ENCODE measurements around the gene FBXW7. TPM values are rescaled to one million over a fixed set of nuclear protein-coding genes. Genes with fewer than 3 reads are reported as not detected.

Gene FBXW7
- total RNA-seq, 1 experiment from 2014 or later, result 33.5 TPM

DNA sequence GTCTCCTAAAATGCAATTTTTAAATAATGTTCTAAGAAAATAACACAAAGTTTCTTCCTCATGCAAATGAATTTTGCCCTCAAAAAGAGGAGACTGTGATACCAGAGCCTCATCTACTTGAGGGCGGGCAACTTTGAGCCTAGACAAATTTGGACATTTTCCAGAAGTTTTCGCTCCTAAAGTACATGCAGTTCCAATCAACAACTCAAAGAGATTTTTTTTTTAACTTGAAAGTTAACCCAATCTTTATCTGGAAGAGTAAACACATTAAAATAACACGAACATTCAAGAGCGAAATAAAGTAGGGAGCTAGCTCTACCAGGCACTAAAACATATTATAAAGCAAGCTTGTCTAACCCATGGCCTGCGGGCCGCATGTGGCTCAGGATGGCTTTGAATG, 29.4 kb upstream of the FBXW7 start:
- no peak for TF ChIP-seq EZH2 (IDR thresholded peaks at IDR 0.05; ENCODE audit: borderline replicate concordance, low read depth, low read length, poor library complexity, severe bottlenecking)
- TF ChIP-seq, protein P1, sequence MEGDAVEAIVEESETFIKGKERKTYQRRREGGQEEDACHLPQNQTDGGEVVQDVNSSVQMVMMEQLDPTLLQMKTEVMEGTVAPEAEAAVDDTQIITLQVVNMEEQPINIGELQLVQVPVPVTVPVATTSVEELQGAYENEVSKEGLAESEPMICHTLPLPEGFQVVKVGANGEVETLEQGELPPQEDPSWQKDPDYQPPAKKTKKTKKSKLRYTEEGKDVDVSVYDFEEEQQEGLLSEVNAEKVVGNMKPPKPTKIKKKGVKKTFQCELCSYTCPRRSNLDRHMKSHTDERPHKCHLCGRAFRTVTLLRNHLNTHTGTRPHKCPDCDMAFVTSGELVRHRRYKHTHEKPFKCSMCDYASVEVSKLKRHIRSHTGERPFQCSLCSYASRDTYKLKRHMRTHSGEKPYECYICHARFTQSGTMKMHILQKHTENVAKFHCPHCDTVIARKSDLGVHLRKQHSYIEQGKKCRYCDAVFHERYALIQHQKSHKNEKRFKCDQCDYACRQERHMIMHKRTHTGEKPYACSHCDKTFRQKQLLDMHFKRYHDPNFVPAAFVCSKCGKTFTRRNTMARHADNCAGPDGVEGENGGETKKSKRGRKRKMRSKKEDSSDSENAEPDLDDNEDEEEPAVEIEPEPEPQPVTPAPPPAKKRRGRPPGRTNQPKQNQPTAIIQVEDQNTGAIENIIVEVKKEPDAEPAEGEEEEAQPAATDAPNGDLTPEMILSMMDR (conservative IDR thresholded peaks at IDR 0.05; ENCODE audit: low read depth, low read length), result no peak
- H3K9me3 ChIP-seq (ENCODE audit: low read depth, low read length, poor library complexity, severe bottlenecking), result no peaks in the 10 kb centered on the region
- intact Hi-C loops (cut with micrococcal nuclease; ENCODE audit: unreplicated experiment), result no loop called here
- POLR2A ChIA-PET (ENCODE audit: low non-redundant PET), result no interaction called here
- CTCF ChIA-PET, result no interaction called here
- H3K4me1 ChIP-seq (ENCODE audit: insufficient read depth, low read length, poor library complexity, severe bottlenecking), result no peaks in the 10 kb centered on the region
- H3K27ac ChIP-seq (ENCODE audit: low read depth, low read length, poor library complexity, severe bottlenecking), result no peak overlapping the region
- H3K36me3 ChIP-seq (ENCODE audit: insufficient read depth, low read length, poor library complexity, severe bottlenecking), result no peaks in the 10 kb centered on the region
- DNase-seq (ENCODE audit: low spot score), result no peak
- BruUV-seq (replicated peaks), result no TSS peak
- no peak overlapping the region for H3K4me3 ChIP-seq (ENCODE audit: low read depth, low read length, poor library complexity, severe bottlenecking)
- no peaks in the 10 kb centered on the region for H3K27me3 ChIP-seq (replicated peaks; ENCODE audit: insufficient read depth, low read depth, low read length, poor library complexity)

DNA sequence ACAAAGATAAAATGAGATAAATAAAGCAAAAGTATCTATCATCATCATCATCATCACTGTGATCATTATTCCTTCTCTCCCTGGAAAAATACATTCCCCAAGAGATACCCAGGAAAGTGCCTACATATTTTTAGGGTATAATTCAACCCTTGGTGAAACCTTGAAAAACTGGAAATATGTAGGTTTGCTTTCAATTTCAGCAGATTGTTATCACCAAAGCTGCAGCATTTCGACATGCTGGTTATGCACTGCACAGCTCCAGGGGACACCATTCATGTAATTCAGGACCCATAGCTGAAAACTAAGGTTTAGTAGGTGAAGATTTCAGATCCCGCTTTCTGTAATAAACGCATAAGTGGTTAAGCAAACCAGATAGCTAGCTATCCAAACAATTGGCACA, 28.4 kb upstream of the FBXW7 start:
- Histone ChIP-seq H3K4me1 (ENCODE audit: insufficient read depth, low read length, poor library complexity, severe bottlenecking) (no peaks in the 10 kb centered on the region), H3K4me3 (ENCODE audit: low read depth, low read length, poor library complexity, severe bottlenecking) (no peak overlapping the region), H3K9me3 (ENCODE audit: low read depth, low read length, poor library complexity, severe bottlenecking) (no peaks in the 10 kb centered on the region), H3K36me3 (ENCODE audit: insufficient read depth, low read length, poor library complexity, severe bottlenecking) (no peaks in the 10 kb centered on the region), H3K27me3 (replicated peaks; ENCODE audit: insufficient read depth, low read depth, low read length, poor library complexity) (no peaks in the 10 kb centered on the region), H3K27ac (ENCODE audit: low read depth, low read length, poor library complexity, severe bottlenecking) (no peak overlapping the region)
- TF ChIP-seq, protein P1 (conservative IDR thresholded peaks at IDR 0.05; ENCODE audit: low read depth, low read length), result no peak
- TF ChIP-seq EZH2 (IDR thresholded peaks at IDR 0.05; ENCODE audit: borderline replicate concordance, low read depth, low read length, poor library complexity, severe bottlenecking), result no peak
- no TSS peak for BruUV-seq (replicated peaks)
- POLR2A ChIA-PET (ENCODE audit: low non-redundant PET), result no interaction called here
- CTCF ChIA-PET, result no interaction called here
- no peak for DNase-seq (ENCODE audit: low spot score)
- intact Hi-C loops (cut with micrococcal nuclease; ENCODE audit: unreplicated experiment), result no loop called here

DNA sequence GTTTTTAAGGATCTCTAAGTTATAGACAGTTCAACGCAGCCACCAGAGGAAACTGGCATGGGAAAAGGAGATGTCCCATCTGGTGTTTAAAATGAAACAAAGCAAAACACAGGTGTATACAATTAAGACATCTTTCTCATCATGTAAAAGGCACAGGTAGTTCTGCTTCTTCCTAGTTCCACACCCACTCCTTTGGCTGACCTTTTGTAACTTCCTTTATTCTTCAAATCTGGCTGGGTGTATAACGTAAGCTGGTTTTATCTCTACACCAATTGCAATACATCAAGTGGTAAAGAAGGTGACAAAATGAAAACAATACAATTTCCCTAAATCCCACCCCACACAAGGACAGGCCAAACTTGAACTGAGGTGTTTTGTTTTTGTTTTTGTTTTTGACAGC, 27.3 kb upstream of the FBXW7 start:
- Histone ChIP-seq H3K4me3 (ENCODE audit: low read depth, low read length, poor library complexity, severe bottlenecking) (no peak overlapping the region), H3K36me3 (ENCODE audit: insufficient read depth, low read length, poor library complexity, severe bottlenecking) (no peaks in the 10 kb centered on the region), H3K27ac (ENCODE audit: low read depth, low read length, poor library complexity, severe bottlenecking) (no peak overlapping the region), H3K9me3 (ENCODE audit: low read depth, low read length, poor library complexity, severe bottlenecking) (no peaks in the 10 kb centered on the region), H3K4me1 (ENCODE audit: insufficient read depth, low read length, poor library complexity, severe bottlenecking) (no peaks in the 10 kb centered on the region), H3K27me3 (replicated peaks; ENCODE audit: insufficient read depth, low read depth, low read length, poor library complexity) (no peaks in the 10 kb centered on the region)
- no peak for TF ChIP-seq EZH2 (IDR thresholded peaks at IDR 0.05; ENCODE audit: borderline replicate concordance, low read depth, low read length, poor library complexity, severe bottlenecking)
- TF ChIP-seq, protein P1 (conservative IDR thresholded peaks at IDR 0.05; ENCODE audit: low read depth, low read length), result no peak
- BruUV-seq (replicated peaks), result no TSS peak
- ChIA-PET CTCF (no interaction called here), POLR2A (ENCODE audit: low non-redundant PET) (no interaction called here)
- intact Hi-C loops (cut with micrococcal nuclease; ENCODE audit: unreplicated experiment), result no loop called here
- no peak for DNase-seq (ENCODE audit: low spot score)
